Measurements from ENCODE around the gene ZNRF4.

ZNRF4 gene

DNA sequence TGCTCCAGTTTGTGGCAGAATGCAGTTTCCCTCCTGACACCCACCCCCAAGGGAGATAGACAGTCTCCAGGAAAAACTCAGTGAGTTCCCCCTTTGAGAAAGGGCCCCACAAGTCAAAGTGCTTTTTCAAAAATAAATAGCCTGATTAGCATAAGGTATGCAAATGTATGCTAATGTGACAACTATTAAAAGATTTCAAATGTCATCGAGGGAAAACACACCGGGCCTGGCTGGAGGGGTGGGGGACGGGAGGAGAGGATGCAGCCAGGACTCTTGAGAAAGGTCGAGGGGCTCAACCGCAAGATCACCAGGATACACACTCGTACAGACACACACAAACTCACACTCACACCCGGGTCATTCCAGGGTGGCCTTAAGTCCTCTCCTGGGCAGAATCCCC is 34.3 kb upstream of the ZNRF4 start:
- no peak overlapping the region for H3K4me3 ChIP-seq (replicated peaks; ENCODE audit: low read depth, low read length)
- TF ChIP-seq CTCF (IDR thresholded peaks at IDR 0.05; ENCODE audit: low read depth, low read length, missing control alignments), result no peak
- DNase-seq (ENCODE audit: extremely low read depth, low read depth), result no peak

GRCh38 chr19:5423567-5424125 is 31.6 kb upstream of the ZNRF4 start:
- DNase-seq (ENCODE audit: extremely low read depth, low read depth), result no peak
- TF ChIP-seq CTCF (IDR thresholded peaks at IDR 0.05; ENCODE audit: low read depth, low read length, missing control alignments), result no peak
- H3K4me3 ChIP-seq (replicated peaks; ENCODE audit: low read depth, low read length), result no peak overlapping the region

DNA sequence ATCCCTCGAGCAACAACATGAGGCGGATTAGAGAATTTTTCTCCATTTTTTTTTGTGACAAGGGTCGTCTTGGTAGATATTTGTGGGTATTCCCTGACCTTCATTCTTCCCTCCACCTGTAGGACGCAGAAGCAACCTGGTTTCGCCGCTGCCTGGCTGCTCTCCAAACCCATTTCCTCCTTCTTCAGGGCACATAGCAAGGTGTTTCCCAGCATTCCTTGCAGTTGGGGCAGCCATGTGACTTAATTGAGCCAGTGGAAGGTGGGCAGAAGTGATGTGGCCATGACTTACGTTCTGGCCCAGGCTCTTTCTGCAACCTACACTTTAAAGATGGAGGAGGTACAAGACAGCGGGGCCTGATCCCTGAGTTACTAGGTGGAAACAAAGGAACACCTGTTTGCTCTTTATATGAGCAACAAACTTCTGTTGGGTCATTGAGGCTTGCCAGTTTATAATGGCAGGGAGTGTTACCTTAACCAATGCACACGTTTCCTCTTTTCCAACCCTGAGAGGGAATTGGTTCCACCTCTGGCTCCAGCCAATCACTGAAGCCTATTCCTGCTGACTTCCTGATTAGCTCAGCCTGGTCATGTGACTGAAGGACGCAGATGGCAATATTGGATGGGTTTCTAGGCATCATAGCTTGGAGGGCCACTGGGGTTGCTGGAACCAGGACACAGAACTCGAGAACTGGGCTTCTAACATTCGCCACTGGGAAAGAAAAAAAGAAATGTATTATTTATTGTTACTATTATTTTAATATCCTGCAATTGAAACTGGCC is 30.8 kb upstream of the ZNRF4 start:
- no peak for DNase-seq (ENCODE audit: extremely low read depth, low read depth)
- no peak overlapping the region for H3K4me3 ChIP-seq (replicated peaks; ENCODE audit: low read depth, low read length)
- TF ChIP-seq CTCF (IDR thresholded peaks at IDR 0.05; ENCODE audit: low read depth, low read length, missing control alignments), result no peak

DNA sequence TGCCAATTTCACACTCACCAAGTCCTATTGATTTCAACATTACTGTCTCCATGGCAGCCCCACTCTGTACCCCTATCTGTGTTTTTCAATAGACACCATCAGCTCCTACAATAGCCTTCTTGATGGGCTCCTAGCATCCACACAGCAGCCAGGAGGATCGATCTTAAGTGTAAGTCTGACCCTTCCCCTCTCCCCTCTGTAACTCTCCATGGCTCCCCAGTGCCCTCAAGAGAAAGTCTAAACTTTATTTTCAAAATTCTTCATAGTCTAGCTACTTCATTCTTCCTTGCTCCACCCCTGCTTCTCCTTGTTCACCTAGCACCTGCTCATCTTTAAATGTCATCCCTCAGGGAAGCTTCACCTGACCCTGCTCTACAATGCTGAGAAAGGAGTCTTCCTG is 30.0 kb upstream of the ZNRF4 start:
- no peak overlapping the region for H3K4me3 ChIP-seq (replicated peaks; ENCODE audit: low read depth, low read length)
- no peak for DNase-seq (ENCODE audit: extremely low read depth, low read depth)
- TF ChIP-seq CTCF (IDR thresholded peaks at IDR 0.05; ENCODE audit: low read depth, low read length, missing control alignments), result no peak

DNA sequence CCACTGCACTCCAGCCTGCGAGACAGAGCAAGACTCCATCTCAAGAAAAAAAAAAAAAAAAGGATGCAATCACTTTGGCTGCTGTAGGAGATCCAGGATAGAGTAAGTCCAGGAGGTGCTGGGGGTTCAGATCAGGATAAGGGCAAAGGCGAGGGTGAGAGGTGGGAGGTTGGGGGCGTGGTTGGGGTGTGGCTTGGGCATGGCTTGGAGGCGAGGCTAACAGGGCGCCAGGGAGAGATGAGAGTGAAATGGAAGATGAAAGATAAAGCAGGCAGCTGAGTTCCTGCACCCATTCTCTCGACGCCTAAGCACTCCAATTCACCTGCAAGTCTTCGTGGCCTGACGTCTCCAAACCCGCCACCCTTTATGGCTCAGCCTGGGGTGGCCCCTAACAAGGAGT is 25.0 kb upstream of the ZNRF4 start:
- no peak overlapping the region for H3K4me3 ChIP-seq (replicated peaks; ENCODE audit: low read depth, low read length)
- no peak for TF ChIP-seq CTCF (IDR thresholded peaks at IDR 0.05; ENCODE audit: low read depth, low read length, missing control alignments)
- DNase-seq (ENCODE audit: extremely low read depth, low read depth), result no peak

DNA sequence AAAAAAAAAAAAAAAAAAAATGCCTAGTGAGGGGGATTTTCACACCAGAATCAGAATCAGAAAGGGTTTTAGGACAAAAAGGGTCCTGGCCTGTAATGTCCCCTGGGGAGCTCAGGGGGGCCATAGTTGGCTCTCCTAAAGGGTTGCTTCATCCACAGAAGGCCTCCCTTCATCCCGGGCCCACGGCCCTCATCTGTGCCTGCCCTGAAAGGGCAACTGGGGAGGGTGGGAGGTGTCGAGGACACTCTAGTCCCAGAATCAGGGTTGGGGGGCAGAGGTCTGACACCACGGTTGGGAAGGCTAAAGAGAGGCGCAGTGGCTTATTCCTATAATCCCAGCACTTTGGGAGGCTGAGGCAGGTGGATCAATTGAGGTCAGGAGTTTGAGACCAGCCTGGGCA is 22.5 kb upstream of the ZNRF4 start:
- H3K4me3 ChIP-seq (replicated peaks; ENCODE audit: low read depth, low read length), result no peak overlapping the region
- no peak for DNase-seq (ENCODE audit: extremely low read depth, low read depth)
- no peak for TF ChIP-seq CTCF (IDR thresholded peaks at IDR 0.05; ENCODE audit: low read depth, low read length, missing control alignments)
